H1 (cell line): Measurements from ENCODE around the gene RASAL2. TPM values are rescaled to one million over a fixed set of nuclear protein-coding genes. Genes with fewer than 3 reads are reported as not detected.

Experiments used
- CTCF ChIA-PET: fragments of 300-600 bp; sonication (Branson Sonifier 250); formaldehyde crosslinking; loops from one replicate; lab custom pipeline; 2021; ENCODE audit not compliant: partially characterized antibody; lab: Charles Lee
- POLR2A ChIA-PET: fragments of 300-600 bp; sonication (Branson Sonifier 250); formaldehyde crosslinking; loops from one replicate; lab custom pipeline; 2021; ENCODE audit warnings: inconsistent platforms; ENCODE audit not compliant: partially characterized antibody; lab: Charles Lee
- DNase-seq, 2 experiments: peaks; one replicate each; pipeline versions ENCODE4 v3.0.0 to v3.0.0-alpha.2; 2010 to 2022; ENCODE audit warnings: low spot score in 2 of 2, low read depth in 1 of 2, mixed read lengths in 1 of 2
- FAIRE-seq: peaks from 2 replicates; lab custom pipeline; 2011; peaks lifted over from hg19 to GRCh38; lab: Jason Lieb, UNC
- H2AFZ ChIP-seq: 2 replicates; pipeline ENCODE4 v1.8.1; 2012; ENCODE audit warnings: low read length, inconsistent platforms
- H2AK5ac ChIP-seq: 2 replicates; pipeline ENCODE4 v1.6.1; 2013; ENCODE audit warnings: low read depth, low read length
- H2BK120ac ChIP-seq: replicated peaks from 2 replicates; pipeline ENCODE3; 2013; ENCODE audit warnings: low read depth, low read length, inconsistent platforms
- H2BK12ac ChIP-seq: 2 replicates; pipeline ENCODE4 v1.6.1; 2013; ENCODE audit warnings: low read depth, low read length
- H2BK15ac ChIP-seq: 2 replicates; pipeline ENCODE4 v1.6.1; 2013; ENCODE audit warnings: low read length
- H2BK20ac ChIP-seq: 2 replicates; pipeline ENCODE4 v1.6.1; 2013; ENCODE audit warnings: low read length
- H2BK5ac ChIP-seq: 2 replicates; pipeline ENCODE4 v1.6.1; 2013; ENCODE audit warnings: low read depth, low read length
- H3K14ac ChIP-seq: 2 replicates; pipeline ENCODE4 v1.6.1; 2013; ENCODE audit warnings: inconsistent platforms; ENCODE audit not compliant: insufficient read length
- H3K18ac ChIP-seq: 2 replicates; pipeline ENCODE4 v1.6.1; 2013; ENCODE audit warnings: low read length; ENCODE audit errors: extremely low read depth
- H3K23ac ChIP-seq: 2 replicates; pipeline ENCODE4 v1.6.1; 2013; ENCODE audit warnings: inconsistent platforms; ENCODE audit not compliant: insufficient read length
- H3K23me2 ChIP-seq: 2 replicates; pipeline ENCODE4 v1.6.1; 2013; ENCODE audit warnings: low read depth, low read length
- H3K27ac ChIP-seq: 2 replicates; pipeline ENCODE4 v1.6.1; 2011; ENCODE audit warnings: low read depth, low read length, inconsistent platforms
- H3K27me3 ChIP-seq, 4 experiments: replicated peaks in 1 of 4; 1 replicate in 1 of 4; 2 replicates in 3 of 4; pipeline versions ENCODE4 v1.6.1 to v1.8.1; 2011 to 2013; ENCODE audit warnings: low read length in 3 of 4, mild to moderate bottlenecking in 3 of 4, inconsistent platforms in 2 of 4, mixed read lengths in 2 of 4, moderate library complexity in 1 of 4; ENCODE audit not compliant: control insufficient read depth in 3 of 4, insufficient read depth in 3 of 4; ENCODE audit errors: extremely low read depth in 1 of 4
- H3K36me3 ChIP-seq, 4 experiments: 2 replicates each; pipeline versions ENCODE4 v1.6.1 to v1.8.1; 2011 to 2013; ENCODE audit warnings: mild to moderate bottlenecking in 4 of 4, low read length in 3 of 4, moderate library complexity in 2 of 4, control low read depth in 1 of 4, inconsistent platforms in 1 of 4; ENCODE audit not compliant: insufficient read depth in 4 of 4, control insufficient read depth in 2 of 4
- H3K4ac ChIP-seq: replicated peaks from 2 replicates; pipeline ENCODE3; 2013; ENCODE audit warnings: low read length, low read depth, mixed read lengths, inconsistent platforms; ENCODE audit not compliant: insufficient read length
- H3K4me1 ChIP-seq, 4 experiments: replicated peaks in 1 of 4; 1 replicate in 1 of 4; 2 replicates in 3 of 4; pipeline versions ENCODE4 v1.6.1 to v1.8.1; 2011 to 2013; ENCODE audit warnings: low read length in 3 of 4, inconsistent platforms in 2 of 4, mixed read lengths in 1 of 4; ENCODE audit not compliant: insufficient read depth in 4 of 4, control insufficient read depth in 3 of 4
- H3K4me2 ChIP-seq, 2 experiments: 2 replicates each; pipeline versions ENCODE4 v1.6.1 to v1.8.1; 2011 to 2013; ENCODE audit warnings: low read depth in 2 of 2, low read length in 2 of 2, control low read depth in 1 of 2, inconsistent platforms in 1 of 2, mild to moderate bottlenecking in 1 of 2; ENCODE audit not compliant: insufficient read depth in 1 of 2
- H3K4me3 ChIP-seq, 4 experiments: fragments of 200-600, 300-600 bp in 1 of 4; sonication (generic), shearing (Covaris generic), sonication (Bioruptor Twin) in 1 of 4; 2 replicates each; pipeline versions ENCODE4 v1.5.1 to v1.8.1; 2011 to 2016; ENCODE audit warnings: low read length in 4 of 4, low read depth in 3 of 4, control low read depth in 2 of 4, inconsistent platforms in 2 of 4, mild to moderate bottlenecking in 2 of 4, mixed read lengths in 1 of 4, moderate library complexity in 1 of 4; ENCODE audit not compliant: insufficient read depth in 2 of 4; ENCODE audit errors: extremely low read depth in 1 of 4
- H3K56ac ChIP-seq: replicated peaks from 2 replicates; pipeline ENCODE3; 2013; ENCODE audit warnings: low read depth, mild to moderate bottlenecking, mixed read lengths, low read length, inconsistent platforms; ENCODE audit not compliant: insufficient read length
- H3K79me1 ChIP-seq: 2 replicates; pipeline ENCODE4 v1.6.1; 2013; ENCODE audit warnings: low read depth, low read length, control low read depth
- H3K79me2 ChIP-seq, 2 experiments: 2 replicates each; pipeline versions ENCODE4 v1.6.1 to v1.8.1; 2012 to 2013; ENCODE audit warnings: low read length in 2 of 2, mild to moderate bottlenecking in 2 of 2, inconsistent platforms in 1 of 2; ENCODE audit not compliant: insufficient read depth in 2 of 2, control insufficient read depth in 1 of 2
- H3K9ac ChIP-seq, 4 experiments: replicated peaks in 1 of 4; 1 replicate in 1 of 4; 2 replicates in 3 of 4; pipeline versions ENCODE4 v1.6.1 to v1.8.1; 2011 to 2013; ENCODE audit warnings: low read depth in 3 of 4, low read length in 3 of 4, control low read depth in 2 of 4, mild to moderate bottlenecking in 2 of 4, moderate library complexity in 2 of 4, inconsistent platforms in 1 of 4; ENCODE audit errors: extremely low read depth in 1 of 4
- H3K9me3 ChIP-seq, 2 experiments: 2 replicates each; pipeline versions ENCODE4 v1.6.1 to v1.8.1; 2012 to 2013; ENCODE audit warnings: mild to moderate bottlenecking in 2 of 2, moderate library complexity in 2 of 2, control low read depth in 1 of 2, inconsistent platforms in 1 of 2, low read depth in 1 of 2, low read length in 1 of 2, mixed read lengths in 1 of 2; ENCODE audit not compliant: insufficient read depth in 2 of 2
- H4K20me1 ChIP-seq, 2 experiments: replicated peaks in 1 of 2; 2 replicates each; pipeline versions ENCODE3 to v1.8.1; 2011 to 2013; ENCODE audit warnings: inconsistent platforms in 2 of 2, low read length in 2 of 2, mild to moderate bottlenecking in 1 of 2; ENCODE audit not compliant: insufficient read depth in 2 of 2, control insufficient read depth in 1 of 2
- H4K5ac ChIP-seq: 2 replicates; pipeline ENCODE4 v1.6.1; 2013; ENCODE audit warnings: low read length, low read depth, mixed read lengths, inconsistent platforms; ENCODE audit not compliant: insufficient read length
- H4K8ac ChIP-seq: 2 replicates; pipeline ENCODE4 v1.8.0; 2013; ENCODE audit warnings: mild to moderate bottlenecking, moderate library complexity, low read length, inconsistent platforms; ENCODE audit not compliant: insufficient read depth; ENCODE audit errors: extremely low read depth
- H4K91ac ChIP-seq: replicated peaks from 2 replicates; pipeline ENCODE3; 2013; ENCODE audit warnings: low read length, mixed read lengths, inconsistent platforms; ENCODE audit not compliant: insufficient read length
- CREB1 ChIP-seq: IDR thresholded peaks from 2 replicates; pipeline ENCODE4 v1.6.1; 2012; ENCODE audit warnings: inconsistent platforms
- WGBS, 2 experiments: shearing (Covaris generic) in 1 of 2; methylation state at CpG; one replicate each; pipeline versions ENCODE4 v1.1.6 to v1.1.7; 2013 to 2015; ENCODE audit warnings: low lambda C conversion rate in 2 of 2, mixed read lengths in 2 of 2, inconsistent platforms in 1 of 2, low coverage in 1 of 2, missing lambda C conversion rate in 1 of 2; ENCODE audit not compliant: insufficient replicate concordance in 2 of 2, insufficient coverage in 1 of 2, insufficient read length in 1 of 2; ENCODE audit errors: extremely low coverage in 1 of 2, missing lambda C conversion rate in 1 of 2; 5-methylcytosine and 5-hydroxymethylcytosine counted together
- polyA plus RNA-seq, 7 experiments: library from polyadenylated mRNA; depleted of rRNA in 3 of 7; stranded (reverse) in 5 of 7; unstranded in 2 of 7; fragments of >200 nt in 5 of 7; fragments of 200-250 nt in 2 of 7; gene quantifications; 1 replicate in 5 of 7; 2 replicates in 1 of 7; 4 replicates in 1 of 7; pipeline versions ENCODE4 v1.2.1 to v1.2.3, GENCODE V29; 2011 to 2013; ENCODE audit warnings: missing spikeins in 2 of 7, mixed read lengths in 2 of 7
- total RNA-seq: library from RNA; stranded (reverse); fragmentation: NEBNext Ultra II Directional; extraction: Animal tissue kit (Norgen Biotek cat#: 25700); gene quantifications from 2 replicates; pipeline ENCODE4 v1.2.1, GENCODE V29; 2021
- TF ChIP-seq, protein P1 (sequence below): IDR thresholded peaks from 2 replicates; pipeline ENCODE4 v1.6.1; 2011; ENCODE audit warnings: low read length, improper control_type of control experiment

Gene RASAL2
- total and polyA plus RNA-seq, 2 of the 8 experiments (the other 6 are each of a cell fraction or from before 2014, with no cell fraction given), result 15.9 to 32.5 TPM

DNA sequence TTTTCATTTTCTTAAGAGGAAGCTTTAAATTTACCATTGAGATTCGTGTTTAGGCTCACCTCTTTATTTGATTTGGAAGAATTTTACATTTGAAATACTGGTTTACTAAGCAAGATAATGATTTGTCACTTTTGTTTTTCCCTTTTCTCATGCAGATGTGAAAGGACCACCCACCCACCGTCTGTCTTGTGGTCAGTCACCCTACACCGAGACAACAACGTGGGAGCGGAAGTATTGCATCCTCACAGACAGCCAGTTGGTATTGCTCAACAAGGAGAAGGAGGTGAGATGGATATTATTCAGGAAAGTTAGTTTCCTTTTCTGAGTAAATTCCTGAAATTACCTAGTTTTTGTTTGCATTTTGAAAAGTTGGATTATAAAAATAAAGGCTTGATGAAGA is 189.5 kb downstream of the RASAL2 start:
- ChIA-PET POLR2A (interaction anchor here (1.3 to 1.7 kb wide), 2 partner anchors 10 to 17 kb away, joined by 4 to 7 read pairs; no protein-coding TSS in a partner anchor), CTCF (interaction anchor here (0.8 to 2.3 kb wide), 9 partner anchors 14 to 300 kb away, joined by 3 to 13 read pairs (median 3); no protein-coding TSS in a partner anchor)
- no peaks in the 10 kb centered on the region for H4K20me1 ChIP-seq
- no peak overlapping the region; the same call in 1 of the 2 replicates for H3K18ac ChIP-seq
- no peak overlapping the region for H3K9ac ChIP-seq
- DNase-seq, result peak in 1 of 2 experiments; percentile 61
- peaks cover 0 to 52% of the 10 kb centered on the region in 2 experiments; a peak in 2 of 4 replicates for H3K79me2 ChIP-seq
- no peaks in the 10 kb centered on the region for H3K23me2 ChIP-seq
- 1% methylated on average over 5 of the region's 5 CpGs; no CpG with 5 or more reads in 1 of the 2 experiments for WGBS, 2 experiments
- FAIRE-seq, result peak; percentile 96
- H3K4me1 ChIP-seq, result peaks cover 6 to 19% (median 10%) of the 10 kb centered on the region in 4 experiments; a peak in 6 of 7 replicates
- no peaks in the 10 kb centered on the region for H3K27me3 ChIP-seq
- H4K5ac ChIP-seq, result no peak overlapping the region
- H3K79me1 ChIP-seq, result no peaks in the 10 kb centered on the region; the same call in 1 of the 2 replicates
- no peak overlapping the region for H3K56ac ChIP-seq
- no peak overlapping the region for H2BK20ac ChIP-seq
- no peak overlapping the region for H4K8ac ChIP-seq
- no peak overlapping the region for H4K91ac ChIP-seq
- peak overlapping the region in 3 of 4 experiments; percentile 17 to 53 (median 20); a peak in 5 of 8 replicates for H3K4me3 ChIP-seq
- no peak overlapping the region for H2BK15ac ChIP-seq
- H3K14ac ChIP-seq, result no peak overlapping the region
- H2BK12ac ChIP-seq, result no peak overlapping the region; the same call in 1 of the 2 replicates
- H2BK120ac ChIP-seq, result no peak overlapping the region
- H2AK5ac ChIP-seq, result no peak overlapping the region
- H3K36me3 ChIP-seq, result no peaks in the 10 kb centered on the region
- H3K23ac ChIP-seq, result no peak overlapping the region
- peak overlapping the region; percentile 58; the same call in 1 of the 2 replicates for H3K27ac ChIP-seq
- H2BK5ac ChIP-seq, result no peak overlapping the region; the same call in 1 of the 2 replicates
- H3K4me2 ChIP-seq, result peak overlapping the region; percentile 57 to 64
- H3K9me3 ChIP-seq, result no peaks in the 10 kb centered on the region
- no peak overlapping the region for H3K4ac ChIP-seq
- no peak overlapping the region for H2AFZ ChIP-seq
- TF ChIP-seq, protein P1, sequence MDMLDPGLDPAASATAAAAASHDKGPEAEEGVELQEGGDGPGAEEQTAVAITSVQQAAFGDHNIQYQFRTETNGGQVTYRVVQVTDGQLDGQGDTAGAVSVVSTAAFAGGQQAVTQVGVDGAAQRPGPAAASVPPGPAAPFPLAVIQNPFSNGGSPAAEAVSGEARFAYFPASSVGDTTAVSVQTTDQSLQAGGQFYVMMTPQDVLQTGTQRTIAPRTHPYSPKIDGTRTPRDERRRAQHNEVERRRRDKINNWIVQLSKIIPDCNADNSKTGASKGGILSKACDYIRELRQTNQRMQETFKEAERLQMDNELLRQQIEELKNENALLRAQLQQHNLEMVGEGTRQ, result no peak
- peak; percentile 33; the same call in 1 of the 2 replicates for TF ChIP-seq CREB1
